Mucosa of descending colon (tissue), 3 donors: ENCODE results near the gene DIAPH2. TPM values are rescaled to one million over a fixed set of nuclear protein-coding genes. Genes with fewer than 3 reads are reported as not detected.

Source experiments
- ATAC-seq: fragments of 200-7000 bp; cut with Tn5 transposase; one replicate; pipeline ENCODE4 v1.9.1; 2020; ENCODE audit warnings: mild to moderate bottlenecking, moderate library complexity
- DNase-seq, 3 donors: peaks; one replicate each; pipeline ENCODE4 v3.0.0-alpha.2; 2020
- H3K36me3 ChIP-seq: fragments of 200-600 bp; one replicate; pipeline ENCODE4 v1.8.0; 2021; ENCODE audit warnings: low read depth, mild to moderate bottlenecking
- H3K4me1 ChIP-seq: fragments of 200-600 bp; one replicate; pipeline ENCODE4 v1.8.0; 2021; ENCODE audit warnings: low read depth, mild to moderate bottlenecking
- H3K4me3 ChIP-seq: fragments of 200-600 bp; one replicate; pipeline ENCODE4 v1.8.0; 2021; ENCODE audit warnings: mild to moderate bottlenecking
- H3K9me3 ChIP-seq: fragments of 200-600 bp; one replicate; pipeline ENCODE4 v1.8.0; 2021; ENCODE audit warnings: mild to moderate bottlenecking
- CTCF ChIP-seq: fragments of 200-600 bp; IDR thresholded peaks from one replicate; pipeline ENCODE4 v1.8.0; 2022; ENCODE audit warnings: antibody characterized with exemption, mild to moderate bottlenecking
- intact Hi-C, 2 donors: fragments of 100-400 bp; cut with DNase I in 1 of 2; cut with micrococcal nuclease in 1 of 2; formaldehyde crosslinking; loops; one replicate each; pipeline versions ENCODE4 v1.11.0 to v1.11.1; 2022; cut with DNase I, micrococcal nuclease
- total RNA-seq, 3 donors: library from RNA; stranded (reverse); fragmentation: NEBNext Ultra II Directional in 2 of 3; extraction: Animal tissue kit (Norgen Biotek cat#: 25700) in 2 of 3; gene quantifications; one replicate each; pipeline versions ENCODE4 v1.2.1 to v1.2.4, GENCODE V29; 2021 to 2023
- donor health status: DM: no; HTN: no; CAD: no; lungs with moderate emphysema.
- donor health status: DM: no; HTN: no; CAD: no.
- donor health status: DM: no; HTN: yes; CAD: no.

Gene DIAPH2
- total RNA-seq, 3 donors from 2014 or later = 26.7 to 40.2 (median 29.6) TPM

DNA sequence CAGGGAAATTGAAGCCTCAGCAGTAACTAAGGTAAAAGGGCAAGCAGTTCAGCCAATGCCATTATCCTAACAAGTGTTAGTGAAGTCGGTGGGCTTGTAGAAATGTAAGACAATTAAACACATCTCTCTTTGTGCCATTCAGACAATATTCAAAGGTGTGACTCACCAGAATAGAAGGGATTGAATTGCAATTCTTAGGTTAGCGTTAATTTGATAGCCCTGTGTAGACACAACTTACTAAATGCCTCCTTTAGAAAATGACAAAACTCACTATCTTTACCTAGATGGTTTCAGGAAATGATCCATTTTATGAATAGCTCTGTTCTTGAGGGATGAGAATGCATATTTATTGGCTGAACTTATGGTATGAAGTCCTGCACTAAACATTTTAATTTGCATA is 234.2 kb downstream of the DIAPH2 start:
- no peak for ATAC-seq
- no peak for DNase-seq
- no peaks in the 10 kb centered on the region for H3K9me3 ChIP-seq
- TF ChIP-seq CTCF = no peak
- H3K36me3 ChIP-seq = no peaks in the 10 kb centered on the region
- intact Hi-C loops = no loop called here
- no peak overlapping the region for H3K4me3 ChIP-seq
- H3K4me1 ChIP-seq = no peaks in the 10 kb centered on the region

DNA sequence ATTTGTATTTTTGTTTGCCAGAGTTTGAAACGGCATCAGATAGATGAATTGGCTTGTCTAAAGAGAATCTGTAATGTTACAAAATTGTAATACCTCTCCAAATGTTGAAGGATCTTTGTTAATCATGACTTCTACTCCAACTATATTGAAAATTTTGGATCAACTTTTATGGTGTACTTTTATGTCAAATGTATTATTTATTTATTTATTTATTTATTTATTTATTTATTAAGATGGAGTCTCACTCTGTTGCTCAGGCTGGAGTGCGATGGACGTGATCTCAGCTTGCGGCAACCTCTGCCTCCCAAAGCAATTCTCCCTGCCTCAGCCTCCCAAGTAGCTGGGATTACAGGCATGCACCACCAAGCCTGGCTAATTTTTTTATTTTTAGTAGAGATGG is 235.0 kb downstream of the DIAPH2 start:
- H3K36me3 ChIP-seq = no peaks in the 10 kb centered on the region
- DNase-seq (no peak), ATAC-seq (no peak)
- no peaks in the 10 kb centered on the region for H3K4me1 ChIP-seq
- H3K4me3 ChIP-seq = no peak overlapping the region
- TF ChIP-seq CTCF = no peak
- no peaks in the 10 kb centered on the region for H3K9me3 ChIP-seq
- intact Hi-C loops = no loop called here

DNA sequence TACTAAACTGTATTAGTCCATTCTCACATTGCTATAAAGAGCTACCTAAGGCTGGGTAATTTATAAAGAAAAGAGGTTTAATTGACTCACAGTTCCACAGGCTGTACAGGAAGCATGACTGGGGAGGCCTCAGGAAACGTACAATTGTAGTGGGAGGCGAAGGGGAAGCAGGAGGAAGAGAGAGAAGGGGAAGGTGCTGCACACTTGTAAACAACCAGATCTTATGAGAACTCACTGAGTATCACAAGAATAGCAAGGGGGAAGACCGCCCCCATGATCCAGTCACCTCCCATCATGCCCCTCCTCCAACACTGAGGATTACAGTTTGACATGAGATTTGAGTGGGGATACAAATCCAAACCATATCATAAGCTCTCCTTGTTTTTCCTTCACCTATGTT is 239.9 kb downstream of the DIAPH2 start:
- H3K4me1 ChIP-seq = no peaks in the 10 kb centered on the region
- no peak overlapping the region for H3K4me3 ChIP-seq
- H3K9me3 ChIP-seq = no peaks in the 10 kb centered on the region
- no peak for TF ChIP-seq CTCF
- no peaks in the 10 kb centered on the region for H3K36me3 ChIP-seq
- intact Hi-C loops = no loop called here
- no peak for DNase-seq
- ATAC-seq = no peak

DNA sequence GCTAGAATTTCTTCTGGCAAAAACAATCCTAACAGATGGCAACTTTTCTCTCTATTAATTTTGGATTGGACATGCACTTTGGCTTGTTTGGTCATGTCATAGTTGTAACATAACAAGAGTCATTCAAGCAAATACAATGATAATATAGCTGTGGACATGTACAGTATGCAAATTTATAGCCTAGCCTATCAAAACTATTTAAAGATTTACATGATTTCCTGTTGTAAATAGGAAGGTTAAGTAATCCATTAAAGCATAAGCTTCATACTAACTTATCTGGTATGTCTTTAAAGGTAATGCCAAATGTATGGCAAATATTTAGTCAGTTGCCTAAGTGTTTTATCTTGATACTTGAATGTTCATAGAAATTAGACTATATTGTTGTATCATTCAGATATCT is 244.4 kb downstream of the DIAPH2 start:
- Histone ChIP-seq H3K9me3 (no peaks in the 10 kb centered on the region), H3K4me1 (no peaks in the 10 kb centered on the region), H3K36me3 (no peaks in the 10 kb centered on the region), H3K4me3 (no peak overlapping the region)
- no peak for TF ChIP-seq CTCF
- ATAC-seq = no peak
- intact Hi-C loops = no loop called here
- no peak for DNase-seq

- peaks cover 9% of the 10 kb centered on the region for H3K9me3 ChIP-seq
- ATAC-seq = no peak
- DNase-seq = no peak
- no peaks in the 10 kb centered on the region for H3K36me3 ChIP-seq
- no peaks in the 10 kb centered on the region for H3K4me1 ChIP-seq
- TF ChIP-seq CTCF = no peak
- intact Hi-C loops = no loop called here
- H3K4me3 ChIP-seq = no peak overlapping the region
Observed at GRCh38 chrX:96957718-96958117, 273.1 kb downstream of the DIAPH2 start.

- no peaks in the 10 kb centered on the region for H3K36me3 ChIP-seq
- intact Hi-C loops = no loop called here
- no peak overlapping the region for H3K4me3 ChIP-seq
- H3K9me3 ChIP-seq = no peaks in the 10 kb centered on the region
- no peak for ATAC-seq
- no peak for DNase-seq
- TF ChIP-seq CTCF = no peak
- H3K4me1 ChIP-seq = no peaks in the 10 kb centered on the region
Observed at GRCh38 chrX:96971812-96972211, 287.2 kb downstream of the DIAPH2 start.
